Activated T-cell treated with anti-CD3 and anti-CD28 coated beads for 24 hours (primary cell): ENCODE results near the gene CPT1B.
"Not testable (repeated sequence)": the region's sequence is repeated elsewhere in the genome, so short reads cannot be mapped to it uniquely, and the experiment has no call there.

Experiments used
- DNase-seq: peaks from one replicate; pipeline ENCODE4 v3.0.0-alpha.2; 2020; ENCODE audit warnings: low read depth

Gene CPT1B

GRCh38 chr22:50609599-50609998 is 31.4 kb upstream of the CPT1B start:
- DNase-seq = no peak

- no peak for DNase-seq
Observed at GRCh38 chr22:50608996-50609395, 30.8 kb upstream of the CPT1B start.

GRCh38 chr22:50608058-50608840 is 30.0 kb upstream of the CPT1B start:
- DNase-seq = not testable (repeated sequence)

GRCh38 chr22:50607659-50608020 is 29.4 kb upstream of the CPT1B start:
- no peak for DNase-seq

- no peak for DNase-seq
Observed at GRCh38 chr22:50606946-50607658, 28.9 kb upstream of the CPT1B start.

GRCh38 chr22:50606165-50606945 is 28.1 kb upstream of the CPT1B start:
- DNase-seq = no peak

- no peak for DNase-seq
Observed at GRCh38 chr22:50605613-50606074, 27.4 kb upstream of the CPT1B start.

- DNase-seq = no peak
Observed at GRCh38 chr22:50605002-50605612, 26.9 kb upstream of the CPT1B start.

- no peak for DNase-seq
Observed at GRCh38 chr22:50604256-50605001, 26.2 kb upstream of the CPT1B start.

GRCh38 chr22:50603511-50604255 is 25.5 kb upstream of the CPT1B start:
- DNase-seq = no peak

GRCh38 chr22:50602338-50602700 is 24.1 kb upstream of the CPT1B start:
- no peak for DNase-seq

- DNase-seq = no peak
Observed at GRCh38 chr22:50601669-50602337, 23.6 kb upstream of the CPT1B start.

- no peak for DNase-seq
Observed at GRCh38 chr22:50600967-50601668, 22.9 kb upstream of the CPT1B start.

GRCh38 chr22:50600538-50600937 is 22.3 kb upstream of the CPT1B start, which contains the start of gene MAPK8IP2:
MAPK8IP2 (plus strand) TSS chr22:50600793; CDS start chr22:50600819, 26 bp downstream.
- no peak for DNase-seq

- DNase-seq = peak; percentile 47
Observed at GRCh38 chr22:50599816-50600455, 21.7 kb upstream of the CPT1B start.

- DNase-seq = no peak
Observed at GRCh38 chr22:50597097-50597496, 18.9 kb upstream of the CPT1B start.

GRCh38 chr22:50595189-50595588 is 17.0 kb upstream of the CPT1B start:
- no peak for DNase-seq

- no peak for DNase-seq
Observed at GRCh38 chr22:50587407-50587806, 9.2 kb upstream of the CPT1B start.

- DNase-seq = no peak
Observed at GRCh38 chr22:50586416-50586815, 8.2 kb upstream of the CPT1B start.
